GM12892 (cell line): Measurements from ENCODE around the gene CAGE1.
"Not testable (repeated sequence)": the region's sequence is repeated elsewhere in the genome, so short reads cannot be mapped to it uniquely, and the experiment has no call there.

Experiments used
- DNase-seq: peaks from one replicate; pipeline ENCODE4 v3.0.0; 2011; ENCODE audit not compliant: insufficient read length
- FAIRE-seq: peaks from 2 replicates; lab custom pipeline; 2011; peaks lifted over from hg19 to GRCh38; lab: Jason Lieb, UNC
- POLR2A ChIP-seq: IDR thresholded peaks from 2 replicates; pipeline ENCODE4 v1.6.1; 2011; ENCODE audit warnings: low read depth, low read length, control low read depth
- POLR2AphosphoS5 ChIP-seq: IDR thresholded peaks from 2 replicates; pipeline ENCODE4 v1.6.1; 2011; ENCODE audit warnings: low read depth, low read length, control low read depth
- TAF1 ChIP-seq: IDR thresholded peaks from 2 replicates; pipeline ENCODE4 v1.6.1; 2011; ENCODE audit warnings: low read depth, mild to moderate bottlenecking, control low read depth, low read length, borderline replicate concordance

The CAGE1 gene

GRCh38 chr6:7406743-7407142 lies 17.2 kb upstream of the CAGE1 start:
- DNase-seq = no peak
- TF ChIP-seq POLR2A = no peak
- no peak for TF ChIP-seq POLR2AphosphoS5
- TF ChIP-seq TAF1 = no peak
- no peak for FAIRE-seq

- no peak for TF ChIP-seq TAF1
- no peak for TF ChIP-seq POLR2A
- TF ChIP-seq POLR2AphosphoS5 = no peak
- FAIRE-seq = no peak
- no peak for DNase-seq
These were observed 15.0 kb upstream of the CAGE1 start for GRCh38 chr6:7404546-7404945.

GRCh38 chr6:7402716-7403115 lies 13.2 kb upstream of the CAGE1 start:
- no peak for DNase-seq
- TF ChIP-seq POLR2A (no peak), TAF1 (no peak), POLR2AphosphoS5 (no peak)
- FAIRE-seq = no peak

DNA sequence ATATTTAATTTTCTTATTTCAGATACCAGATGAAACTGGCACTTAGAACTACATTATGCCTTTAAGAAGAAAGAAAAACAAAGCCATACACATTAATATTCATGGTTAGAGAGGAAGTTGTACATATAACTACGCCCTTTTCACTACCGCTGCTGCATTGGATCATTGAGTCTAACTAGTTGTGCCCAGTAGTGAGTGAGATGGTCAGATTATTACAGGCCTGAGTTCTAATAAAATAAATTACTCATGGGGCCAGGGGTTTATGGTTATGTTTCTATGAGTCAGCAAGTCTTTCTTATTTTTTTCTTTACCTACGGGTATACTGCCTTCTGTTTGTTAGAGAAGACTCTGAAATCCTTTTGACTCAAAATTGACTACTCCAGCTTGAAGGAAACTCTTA lies 11.5 kb upstream of the CAGE1 start:
- DNase-seq (no peak), FAIRE-seq (no peak)
- TF ChIP-seq POLR2AphosphoS5 (no peak), POLR2A (no peak), TAF1 (no peak)

DNA sequence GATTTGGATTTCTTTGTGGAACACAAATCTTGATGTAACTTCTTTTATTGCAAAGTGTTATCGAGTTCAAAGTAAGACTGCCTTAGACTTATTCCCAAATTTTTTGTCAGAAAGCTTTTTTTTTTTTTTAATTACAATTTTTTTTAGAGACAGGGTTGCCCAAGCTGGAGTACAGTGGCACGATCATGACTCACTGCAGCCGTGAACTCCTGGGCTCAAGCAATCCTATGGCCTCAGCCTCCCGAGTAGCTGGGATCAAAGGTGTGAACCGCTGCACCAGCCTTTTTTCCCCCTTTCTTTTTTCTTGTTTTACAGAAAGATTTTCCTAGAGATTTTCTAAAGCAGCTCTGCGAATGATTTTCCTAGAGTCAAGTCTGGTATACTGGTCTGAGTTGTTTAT lies 2.9 kb upstream of the CAGE1 start:
- TF ChIP-seq TAF1 (no peak), POLR2A (no peak), POLR2AphosphoS5 (no peak)
- no peak for FAIRE-seq
- DNase-seq = no peak

DNA sequence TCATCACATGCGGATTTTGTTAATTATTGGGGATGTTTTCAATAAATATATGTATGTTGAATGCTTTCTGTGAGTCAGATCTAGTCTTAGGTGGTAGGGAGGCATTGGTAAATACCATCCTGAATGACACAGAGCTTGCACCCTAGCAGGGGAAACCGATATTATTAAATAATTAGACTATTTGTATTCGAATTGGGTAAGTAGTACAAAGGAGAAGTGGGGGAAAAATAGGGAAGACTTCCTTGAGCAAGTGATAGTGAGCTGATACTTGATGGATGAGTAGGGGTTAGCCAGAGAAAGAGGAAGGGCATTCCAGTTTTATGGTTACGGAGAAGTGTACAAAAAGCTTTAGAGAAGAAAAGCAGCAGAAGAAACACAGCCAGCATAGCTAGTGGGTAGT lies 1.6 kb upstream of the CAGE1 start:
- TF ChIP-seq POLR2AphosphoS5 (no peak), POLR2A (no peak), TAF1 (no peak)
- FAIRE-seq (no peak), DNase-seq (no peak)

DNA sequence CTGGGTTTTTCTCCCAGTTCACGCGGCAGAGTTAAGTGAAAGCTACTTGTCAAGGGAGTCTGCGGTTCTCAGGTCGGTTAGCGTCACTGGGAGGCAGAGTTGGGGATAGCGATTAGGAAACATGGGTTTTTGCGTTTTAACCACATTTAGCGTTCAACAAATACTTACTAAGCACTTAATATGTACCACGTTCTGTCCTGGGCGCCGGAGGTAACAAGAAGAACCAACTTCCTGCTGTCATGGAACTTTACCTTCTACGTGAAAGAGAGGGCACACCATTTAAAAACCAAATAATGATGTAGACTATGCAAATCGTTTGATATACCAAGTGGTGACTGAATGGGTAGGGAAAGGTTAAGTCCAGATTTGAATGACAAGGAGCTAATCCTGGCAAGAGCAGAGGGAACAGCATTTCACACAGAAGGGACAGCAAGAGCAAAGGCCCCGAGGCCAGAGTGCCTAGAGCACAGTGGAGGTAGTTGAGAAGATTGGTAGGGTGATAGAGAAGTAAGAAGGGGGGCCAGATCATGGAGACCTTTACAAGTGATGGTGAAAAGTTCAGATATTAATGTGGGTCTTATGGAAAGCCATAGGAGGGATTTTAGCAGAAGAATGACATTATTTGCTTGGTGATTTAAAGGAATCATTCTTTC lies 810 bp upstream of the CAGE1 start:
- TF ChIP-seq POLR2A (no peak), POLR2AphosphoS5 (no peak), TAF1 (no peak)
- FAIRE-seq = no peak
- DNase-seq = peak; percentile 10

- no peak for DNase-seq
- no peak for FAIRE-seq
- TF ChIP-seq POLR2A (no peak), POLR2AphosphoS5 (no peak), TAF1 (no peak)
These were observed 436 bp downstream of the CAGE1 start for GRCh38 chr6:7389162-7389450.

GRCh38 chr6:7381092-7381491 lies 8.4 kb downstream of the CAGE1 start:
- DNase-seq = no peak
- no peak for FAIRE-seq
- TF ChIP-seq POLR2AphosphoS5 (no peak), POLR2A (no peak), TAF1 (no peak)

DNA sequence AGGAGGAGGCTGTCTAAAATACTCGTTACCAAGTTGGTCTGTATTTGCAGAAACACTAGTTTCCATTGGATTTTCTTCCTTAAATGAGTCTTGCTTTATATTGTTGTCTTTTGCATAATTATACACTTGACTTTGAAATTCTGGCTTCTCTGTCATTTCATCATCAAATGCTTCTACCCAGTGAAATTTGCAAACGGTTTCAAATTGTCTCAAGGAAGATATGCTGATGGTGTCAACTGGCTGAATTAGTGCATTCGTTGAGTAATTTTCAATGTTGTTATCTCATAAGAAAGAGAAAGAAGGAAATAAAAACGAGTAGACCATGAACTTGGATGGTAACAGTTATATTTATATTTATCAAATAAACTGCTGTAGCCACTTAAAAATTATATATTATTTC lies 10.8 kb downstream of the CAGE1 start:
- no peak for FAIRE-seq
- TF ChIP-seq TAF1 = no peak
- no peak for DNase-seq

- DNase-seq (no peak), FAIRE-seq (no peak)
- TF ChIP-seq TAF1 (no peak), POLR2AphosphoS5 (no peak), POLR2A (no peak)
These were observed 11.6 kb downstream of the CAGE1 start for GRCh38 chr6:7377961-7378360.

- TF ChIP-seq TAF1 (no peak), POLR2AphosphoS5 (no peak), POLR2A (no peak)
- peak; percentile 81 for FAIRE-seq
- DNase-seq = no peak
These were observed 15.8 kb downstream of the CAGE1 start for GRCh38 chr6:7373739-7374138.

DNA sequence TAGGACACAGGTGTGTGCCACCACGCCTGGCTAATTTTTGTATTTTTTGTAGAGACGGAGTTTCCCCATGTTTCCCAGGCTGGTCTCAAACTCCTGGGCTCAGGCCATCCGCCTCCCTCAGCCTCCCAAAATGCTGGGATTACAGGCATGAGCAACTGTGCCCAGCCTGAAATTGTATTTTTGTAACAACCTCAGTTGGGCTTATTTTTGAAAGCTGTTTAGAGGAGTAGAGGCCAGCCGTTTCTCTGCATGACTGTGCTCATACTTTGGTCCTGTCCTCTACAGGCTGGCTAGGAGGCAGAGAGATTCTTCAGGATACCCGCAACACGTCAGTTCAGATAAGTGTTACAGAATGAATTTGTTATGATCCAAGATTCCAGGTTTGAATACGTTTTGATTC lies 22.1 kb downstream of the CAGE1 start:
- no peak for FAIRE-seq

DNA sequence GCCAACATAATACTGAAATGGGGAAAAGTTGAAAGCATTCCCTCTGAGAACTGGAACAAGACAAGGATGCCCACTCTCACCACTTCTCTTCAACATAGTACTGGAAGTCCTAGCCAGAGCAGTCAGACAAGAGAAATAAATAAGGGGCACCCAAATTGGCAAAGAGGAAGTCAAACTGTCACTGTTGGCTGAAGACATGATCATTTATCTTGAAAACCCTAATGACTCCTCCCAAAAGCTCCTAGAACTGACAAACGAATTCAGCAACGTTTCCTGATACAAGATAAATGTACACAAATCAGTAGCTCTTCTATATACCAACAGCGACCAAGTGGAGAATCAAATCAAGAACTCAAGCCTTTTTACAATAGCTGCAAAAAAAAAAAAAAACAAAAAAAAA lies 37.6 kb downstream of the CAGE1 start:
- FAIRE-seq, DNase-seq: not testable (repeated sequence)

More for the DNA sequence above, 22.1 kb downstream of the CAGE1 start:
- no peak for DNase-seq
- TF ChIP-seq TAF1 (no peak), POLR2AphosphoS5 (no peak), POLR2A (no peak)

- not testable (repeated sequence) for FAIRE-seq, DNase-seq
These were observed 39.0 kb downstream of the CAGE1 start for GRCh38 chr6:7350591-7350990.

DNA sequence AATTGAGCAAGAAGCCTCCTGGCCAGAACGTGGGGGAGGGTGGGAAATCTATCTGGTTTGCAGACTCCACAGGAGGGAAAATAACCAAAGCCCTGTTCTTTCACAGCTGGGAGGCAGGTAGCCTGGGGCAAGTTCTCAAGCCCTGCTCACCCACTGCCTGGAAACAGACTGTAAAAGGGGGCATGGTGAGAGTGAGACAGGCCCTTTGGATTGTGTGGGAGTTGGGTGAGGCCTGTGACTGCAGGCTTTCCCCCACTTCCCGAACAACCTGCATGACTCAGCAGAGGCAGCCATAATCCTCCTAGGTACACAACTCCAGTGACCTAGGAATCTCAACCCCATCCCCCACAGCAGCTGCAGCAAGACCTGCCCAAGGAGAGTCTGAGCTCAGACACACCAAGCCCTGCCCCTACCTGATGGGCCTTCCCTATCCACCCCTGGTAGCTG lies 42.0 kb downstream of the CAGE1 start:
- FAIRE-seq, DNase-seq: not testable (repeated sequence)

- not testable (repeated sequence) for FAIRE-seq, DNase-seq
These were observed 44.6 kb downstream of the CAGE1 start for GRCh38 chr6:7344773-7345450.
